GM23338 (cell line): ENCODE measurements around the gene TCIRG1. TPM values are rescaled to one million over a fixed set of nuclear protein-coding genes. Genes with fewer than 3 reads are reported as not detected.
A peak's percentile ranks its signal among the peaks of the same experiment; 100 is the strongest.

Source experiments
- ATAC-seq: fragments of 200-7000 bp; cut with Tn5 transposase; 3 replicates; pipeline ENCODE4 v1.9.1; 2020
- DNase-seq: peaks from one replicate; pipeline ENCODE4 v3.0.0-alpha.2; 2015; ENCODE audit warnings: low spot score
- H2AFZ ChIP-seq: fragments of 200-600 bp; sonication (generic); 2 replicates; pipeline ENCODE4 v1.8.0; 2016; ENCODE audit warnings: antibody characterized with exemption, mild to moderate bottlenecking, moderate library complexity
- H3F3A ChIP-seq: fragments of 200-600 bp; sonication (generic); replicated peaks from 2 replicates; pipeline ENCODE4 v1.8.0; 2017; ENCODE audit warnings: antibody characterized with exemption, mixed run types, low read depth
- H3K27ac ChIP-seq: fragments of 200-600 bp; sonication (generic); 2 replicates; pipeline ENCODE4 v1.6.1; 2016; ENCODE audit warnings: low read depth
- H3K27me3 ChIP-seq: fragments of 200-600 bp; sonication (generic); 2 replicates; pipeline ENCODE4 v1.8.0; 2016; ENCODE audit warnings: mild to moderate bottlenecking, mixed run types, moderate library complexity; ENCODE audit not compliant: insufficient read depth
- H3K36me3 ChIP-seq: fragments of 200-600 bp; sonication (generic); 2 replicates; pipeline ENCODE4 v1.8.0; 2016; ENCODE audit warnings: mild to moderate bottlenecking; ENCODE audit not compliant: insufficient read depth
- H3K4me1 ChIP-seq: fragments of 200-600 bp; sonication (generic); 2 replicates; pipeline ENCODE4 v1.8.0; 2016; ENCODE audit warnings: mild to moderate bottlenecking, moderate library complexity; ENCODE audit not compliant: insufficient read depth
- H3K4me2 ChIP-seq: fragments of 200-600 bp; sonication (generic); 2 replicates; pipeline ENCODE4 v1.7.1; 2017; ENCODE audit warnings: mixed run types
- H3K4me3 ChIP-seq: fragments of 200-600 bp; sonication (generic); 2 replicates; pipeline ENCODE4 v1.6.1; 2016; ENCODE audit warnings: mixed run types
- H3K79me2 ChIP-seq: fragments of 200-600 bp; sonication (generic); replicated peaks from 2 replicates; pipeline ENCODE4 v1.8.0; 2017; ENCODE audit warnings: mild to moderate bottlenecking; ENCODE audit not compliant: insufficient read depth
- H3K9me2 ChIP-seq: fragments of 200-600 bp; sonication (generic); 2 replicates; pipeline ENCODE4 v1.8.0; 2017; ENCODE audit not compliant: insufficient read depth
- H4K20me1 ChIP-seq: fragments of 200-600 bp; sonication (generic); replicated peaks from 2 replicates; pipeline ENCODE4 v1.8.0; 2017; ENCODE audit warnings: mild to moderate bottlenecking; ENCODE audit not compliant: insufficient read depth
- H3K27ac Mint-ChIP-seq: 2 replicates; pipeline ENCODE4 v1.8.0; 2020; ENCODE audit warnings: inconsistent platforms, mild to moderate bottlenecking, moderate library complexity, mixed read lengths
- H3K27me3 Mint-ChIP-seq: 3 replicates; pipeline ENCODE4 v1.8.0; 2022; ENCODE audit warnings: low read depth, mild to moderate bottlenecking, moderate library complexity, mixed read lengths, inconsistent platforms; ENCODE audit not compliant: insufficient read depth, poor library complexity
- H3K36me3 Mint-ChIP-seq: 3 replicates; pipeline ENCODE4 v1.8.0; 2021; ENCODE audit warnings: low read depth, mild to moderate bottlenecking, inconsistent platforms, moderate library complexity, mixed read lengths
- H3K4me1 Mint-ChIP-seq: 3 replicates; pipeline ENCODE4 v1.8.0; 2020; ENCODE audit warnings: mild to moderate bottlenecking, inconsistent platforms, mixed read lengths
- H3K4me3 Mint-ChIP-seq: 3 replicates; pipeline ENCODE4 v1.8.0; 2021; ENCODE audit warnings: moderate library complexity, mild to moderate bottlenecking, inconsistent platforms, mixed read lengths
- H3K9me3 Mint-ChIP-seq: 3 replicates; pipeline ENCODE4 v1.8.0; 2020; ENCODE audit warnings: moderate library complexity, mild to moderate bottlenecking, inconsistent platforms, mixed read lengths
- CREB1 ChIP-seq: fragments of 250-450 bp; sonication (Bioruptor Pico); IDR thresholded peaks from 2 replicates; pipeline ENCODE4 v1.5.0; 2020; ENCODE audit warnings: low read depth, mild to moderate bottlenecking, moderate library complexity
- EZH2phosphoT487 ChIP-seq: fragments of 200-600 bp; sonication (generic); IDR thresholded peaks from one replicate; pipeline ENCODE4 v1.8.1; 2018; ENCODE audit warnings: antibody characterized with exemption; ENCODE audit not compliant: unreplicated experiment
- NANOG ChIP-seq: IDR thresholded peaks from 2 replicates; pipeline ENCODE4 v1.6.1; 2016; ENCODE audit warnings: antibody characterized with exemption, borderline replicate concordance
- POLR2AphosphoS5 ChIP-seq: IDR thresholded peaks from 2 replicates; pipeline ENCODE4 v1.6.1; 2016; ENCODE audit warnings: antibody characterized with exemption, low read depth
- polyA plus RNA-seq: library from polyadenylated mRNA; unstranded; fragments of >200 nt; fragmentation: Nextera tagmentation; extraction: Ambion mirVana; gene quantifications from 2 replicates; pipeline ENCODE4 v1.2.1, GENCODE V29; 2016
- total RNA-seq: library from RNA; depleted of rRNA; stranded (reverse); fragments of >200 nt; shearing (Covaris generic); gene quantifications from 2 replicates; pipeline ENCODE4 v1.2.3, GENCODE V29; 2014
- TF ChIP-seq, protein P1 (sequence below): fragments of 250-450 bp; sonication (Bioruptor Pico); IDR thresholded peaks from 2 replicates; pipeline ENCODE4 v1.5.0; 2020; ENCODE audit warnings: mild to moderate bottlenecking, moderate library complexity
- TF ChIP-seq, protein P2 (sequence below): IDR thresholded peaks from one replicate; pipeline ENCODE4 v1.6.1; 2018; ENCODE audit warnings: antibody characterized with exemption; ENCODE audit not compliant: unreplicated experiment
- TF ChIP-seq, protein P3 (sequence below): IDR thresholded peaks from 2 replicates; pipeline ENCODE4 v1.6.1; 2016; ENCODE audit warnings: antibody characterized with exemption

The TCIRG1 gene
- total and polyA plus RNA-seq, 2 experiments from 2014 or later, result 20.4 to 40.4 TPM

DNA sequence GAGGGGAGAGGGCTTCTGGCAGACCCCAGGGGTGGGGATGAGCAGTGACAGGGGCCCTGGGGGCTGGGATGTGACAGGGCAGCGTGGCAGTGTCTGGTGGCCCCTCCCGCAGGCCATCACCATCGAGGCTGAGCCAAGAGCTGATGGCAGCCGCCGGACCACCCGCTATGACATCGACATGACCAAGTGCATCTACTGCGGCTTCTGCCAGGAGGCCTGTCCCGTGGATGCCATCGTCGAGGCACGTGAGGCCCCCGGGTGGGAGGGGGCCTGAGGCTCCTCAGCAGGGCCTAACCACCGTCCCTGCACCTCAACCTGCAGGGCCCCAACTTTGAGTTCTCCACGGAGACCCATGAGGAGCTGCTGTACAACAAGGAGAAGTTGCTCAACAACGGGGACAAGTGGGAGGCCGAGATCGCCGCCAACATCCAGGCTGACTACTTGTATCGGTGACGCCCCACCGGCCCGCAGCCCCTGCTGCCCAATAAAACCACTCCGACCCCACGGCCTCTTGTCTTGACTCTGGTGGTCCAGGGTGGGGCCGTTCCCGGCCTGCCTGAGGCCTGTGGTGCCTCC, 2.6 kb upstream of the TCIRG1 start:
- DNase-seq (no peak), ATAC-seq (no peak)
- H3K27me3 ChIP-seq, result no peaks in the 10 kb centered on the region
- H4K20me1 ChIP-seq, result no peaks in the 10 kb centered on the region
- Mint-ChIP-seq H3K27ac (no peak overlapping the region), H3K4me3 (no peak overlapping the region), H3K4me1 (peaks cover 11% of the 10 kb centered on the region), H3K27me3 (peaks cover 14% of the 10 kb centered on the region), H3K36me3 (peaks cover 15% of the 10 kb centered on the region), H3K9me3 (no peaks in the 10 kb centered on the region)
- peaks cover 6% of the 10 kb centered on the region; the same call in 1 of the 2 replicates for H3K36me3 ChIP-seq
- no peaks in the 10 kb centered on the region for H3K9me2 ChIP-seq
- no peak overlapping the region for H3K4me3 ChIP-seq
- 0 out of 2 replicates have a peak overlapping the region, but pooled peaks have one; percentile 32 for H3K27ac ChIP-seq
- H3K4me1 ChIP-seq, result peaks cover 21% of the 10 kb centered on the region
- peaks cover 8% of the 10 kb centered on the region for H3K79me2 ChIP-seq
- no peak overlapping the region for H3K4me2 ChIP-seq
- no peak for TF ChIP-seq EZH2phosphoT487
- TF ChIP-seq, protein P1, sequence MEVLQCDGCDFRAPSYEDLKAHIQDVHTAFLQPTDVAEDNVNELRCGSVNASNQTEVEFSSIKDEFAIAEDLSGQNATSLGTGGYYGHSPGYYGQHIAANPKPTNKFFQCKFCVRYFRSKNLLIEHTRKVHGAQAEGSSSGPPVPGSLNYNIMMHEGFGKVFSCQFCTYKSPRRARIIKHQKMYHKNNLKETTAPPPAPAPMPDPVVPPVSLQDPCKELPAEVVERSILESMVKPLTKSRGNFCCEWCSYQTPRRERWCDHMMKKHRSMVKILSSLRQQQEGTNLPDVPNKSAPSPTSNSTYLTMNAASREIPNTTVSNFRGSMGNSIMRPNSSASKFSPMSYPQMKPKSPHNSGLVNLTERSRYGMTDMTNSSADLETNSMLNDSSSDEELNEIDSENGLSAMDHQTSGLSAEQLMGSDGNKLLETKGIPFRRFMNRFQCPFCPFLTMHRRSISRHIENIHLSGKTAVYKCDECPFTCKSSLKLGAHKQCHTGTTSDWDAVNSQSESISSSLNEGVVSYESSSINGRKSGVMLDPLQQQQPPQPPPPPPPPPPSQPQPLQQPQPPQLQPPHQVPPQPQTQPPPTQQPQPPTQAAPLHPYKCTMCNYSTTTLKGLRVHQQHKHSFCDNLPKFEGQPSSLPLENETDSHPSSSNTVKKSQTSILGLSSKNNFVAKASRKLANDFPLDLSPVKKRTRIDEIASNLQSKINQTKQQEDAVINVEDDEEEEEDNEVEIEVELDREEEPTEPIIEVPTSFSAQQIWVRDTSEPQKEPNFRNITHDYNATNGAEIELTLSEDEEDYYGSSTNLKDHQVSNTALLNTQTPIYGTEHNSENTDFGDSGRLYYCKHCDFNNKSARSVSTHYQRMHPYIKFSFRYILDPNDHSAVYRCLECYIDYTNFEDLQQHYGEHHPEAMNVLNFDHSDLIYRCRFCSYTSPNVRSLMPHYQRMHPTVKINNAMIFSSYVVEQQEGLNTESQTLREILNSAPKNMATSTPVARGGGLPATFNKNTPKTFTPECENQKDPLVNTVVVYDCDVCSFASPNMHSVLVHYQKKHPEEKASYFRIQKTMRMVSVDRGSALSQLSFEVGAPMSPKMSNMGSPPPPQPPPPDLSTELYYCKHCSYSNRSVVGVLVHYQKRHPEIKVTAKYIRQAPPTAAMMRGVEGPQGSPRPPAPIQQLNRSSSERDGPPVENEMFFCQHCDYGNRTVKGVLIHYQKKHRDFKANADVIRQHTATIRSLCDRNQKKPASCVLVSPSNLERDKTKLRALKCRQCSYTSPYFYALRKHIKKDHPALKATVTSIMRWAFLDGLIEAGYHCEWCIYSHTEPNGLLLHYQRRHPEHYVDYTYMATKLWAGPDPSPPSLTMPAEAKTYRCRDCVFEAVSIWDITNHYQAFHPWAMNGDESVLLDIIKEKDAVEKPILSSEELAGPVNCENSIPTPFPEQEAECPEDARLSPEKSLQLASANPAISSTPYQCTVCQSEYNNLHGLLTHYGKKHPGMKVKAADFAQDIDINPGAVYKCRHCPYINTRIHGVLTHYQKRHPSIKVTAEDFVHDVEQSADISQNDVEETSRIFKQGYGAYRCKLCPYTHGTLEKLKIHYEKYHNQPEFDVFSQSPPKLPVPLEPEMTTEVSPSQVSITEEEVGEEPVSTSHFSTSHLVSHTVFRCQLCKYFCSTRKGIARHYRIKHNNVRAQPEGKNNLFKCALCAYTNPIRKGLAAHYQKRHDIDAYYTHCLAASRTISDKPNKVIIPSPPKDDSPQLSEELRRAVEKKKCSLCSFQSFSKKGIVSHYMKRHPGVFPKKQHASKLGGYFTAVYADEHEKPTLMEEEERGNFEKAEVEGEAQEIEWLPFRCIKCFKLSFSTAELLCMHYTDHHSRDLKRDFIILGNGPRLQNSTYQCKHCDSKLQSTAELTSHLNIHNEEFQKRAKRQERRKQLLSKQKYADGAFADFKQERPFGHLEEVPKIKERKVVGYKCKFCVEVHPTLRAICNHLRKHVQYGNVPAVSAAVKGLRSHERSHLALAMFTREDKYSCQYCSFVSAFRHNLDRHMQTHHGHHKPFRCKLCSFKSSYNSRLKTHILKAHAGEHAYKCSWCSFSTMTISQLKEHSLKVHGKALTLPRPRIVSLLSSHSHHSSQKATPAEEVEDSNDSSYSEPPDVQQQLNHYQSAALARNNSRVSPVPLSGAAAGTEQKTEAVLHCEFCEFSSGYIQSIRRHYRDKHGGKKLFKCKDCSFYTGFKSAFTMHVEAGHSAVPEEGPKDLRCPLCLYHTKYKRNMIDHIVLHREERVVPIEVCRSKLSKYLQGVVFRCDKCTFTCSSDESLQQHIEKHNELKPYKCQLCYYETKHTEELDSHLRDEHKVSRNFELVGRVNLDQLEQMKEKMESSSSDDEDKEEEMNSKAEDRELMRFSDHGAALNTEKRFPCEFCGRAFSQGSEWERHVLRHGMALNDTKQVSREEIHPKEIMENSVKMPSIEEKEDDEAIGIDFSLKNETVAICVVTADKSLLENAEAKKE (CRISPR knock-in tag), result no peak
- TF ChIP-seq NANOG, result no peak
- TF ChIP-seq, protein P2, sequence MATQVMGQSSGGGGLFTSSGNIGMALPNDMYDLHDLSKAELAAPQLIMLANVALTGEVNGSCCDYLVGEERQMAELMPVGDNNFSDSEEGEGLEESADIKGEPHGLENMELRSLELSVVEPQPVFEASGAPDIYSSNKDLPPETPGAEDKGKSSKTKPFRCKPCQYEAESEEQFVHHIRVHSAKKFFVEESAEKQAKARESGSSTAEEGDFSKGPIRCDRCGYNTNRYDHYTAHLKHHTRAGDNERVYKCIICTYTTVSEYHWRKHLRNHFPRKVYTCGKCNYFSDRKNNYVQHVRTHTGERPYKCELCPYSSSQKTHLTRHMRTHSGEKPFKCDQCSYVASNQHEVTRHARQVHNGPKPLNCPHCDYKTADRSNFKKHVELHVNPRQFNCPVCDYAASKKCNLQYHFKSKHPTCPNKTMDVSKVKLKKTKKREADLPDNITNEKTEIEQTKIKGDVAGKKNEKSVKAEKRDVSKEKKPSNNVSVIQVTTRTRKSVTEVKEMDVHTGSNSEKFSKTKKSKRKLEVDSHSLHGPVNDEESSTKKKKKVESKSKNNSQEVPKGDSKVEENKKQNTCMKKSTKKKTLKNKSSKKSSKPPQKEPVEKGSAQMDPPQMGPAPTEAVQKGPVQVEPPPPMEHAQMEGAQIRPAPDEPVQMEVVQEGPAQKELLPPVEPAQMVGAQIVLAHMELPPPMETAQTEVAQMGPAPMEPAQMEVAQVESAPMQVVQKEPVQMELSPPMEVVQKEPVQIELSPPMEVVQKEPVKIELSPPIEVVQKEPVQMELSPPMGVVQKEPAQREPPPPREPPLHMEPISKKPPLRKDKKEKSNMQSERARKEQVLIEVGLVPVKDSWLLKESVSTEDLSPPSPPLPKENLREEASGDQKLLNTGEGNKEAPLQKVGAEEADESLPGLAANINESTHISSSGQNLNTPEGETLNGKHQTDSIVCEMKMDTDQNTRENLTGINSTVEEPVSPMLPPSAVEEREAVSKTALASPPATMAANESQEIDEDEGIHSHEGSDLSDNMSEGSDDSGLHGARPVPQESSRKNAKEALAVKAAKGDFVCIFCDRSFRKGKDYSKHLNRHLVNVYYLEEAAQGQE, result no peak
- no peak for TF ChIP-seq CREB1 (CRISPR knock-in tag)
- no peak for TF ChIP-seq POLR2AphosphoS5
- TF ChIP-seq, protein P3, sequence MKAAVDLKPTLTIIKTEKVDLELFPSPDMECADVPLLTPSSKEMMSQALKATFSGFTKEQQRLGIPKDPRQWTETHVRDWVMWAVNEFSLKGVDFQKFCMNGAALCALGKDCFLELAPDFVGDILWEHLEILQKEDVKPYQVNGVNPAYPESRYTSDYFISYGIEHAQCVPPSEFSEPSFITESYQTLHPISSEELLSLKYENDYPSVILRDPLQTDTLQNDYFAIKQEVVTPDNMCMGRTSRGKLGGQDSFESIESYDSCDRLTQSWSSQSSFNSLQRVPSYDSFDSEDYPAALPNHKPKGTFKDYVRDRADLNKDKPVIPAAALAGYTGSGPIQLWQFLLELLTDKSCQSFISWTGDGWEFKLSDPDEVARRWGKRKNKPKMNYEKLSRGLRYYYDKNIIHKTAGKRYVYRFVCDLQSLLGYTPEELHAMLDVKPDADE, result no peak
- peaks cover 10% of the 10 kb centered on the region; the same call in 1 of the 2 replicates for H3F3A ChIP-seq
- H2AFZ ChIP-seq, result no peak overlapping the region
